Aorta (tissue), 5 donors: ENCODE results near the gene NFIX. TPM values are rescaled to one million over a fixed set of nuclear protein-coding genes. Genes with fewer than 3 reads are reported as not detected.
A peak's percentile ranks its signal among the peaks of the same experiment; 100 is the strongest.

Experiments
- ATAC-seq: fragments of 200-7000 bp; cut with Tn5 transposase; one replicate; pipeline ENCODE4 v1.9.1; 2022; ENCODE audit warnings: moderate library complexity; ENCODE audit not compliant: low FRiP score
- DNase-seq, 2 donors: peaks; one replicate each; pipeline ENCODE4 v3.0.0-alpha.2; 2020
- H3K27ac ChIP-seq, 2 donors: one replicate each; pipeline ENCODE4 v1.5.1; 2013; ENCODE audit warnings: low read length in 2 of 2, mild to moderate bottlenecking in 2 of 2, moderate library complexity in 2 of 2, control low read depth in 1 of 2, inconsistent platforms in 1 of 2, low read depth in 1 of 2
- H3K27me3 ChIP-seq, 2 donors: one replicate each; pipeline ENCODE4 v1.6.1; 2013; ENCODE audit warnings: control low read depth in 1 of 2, low read length in 1 of 2, mild to moderate bottlenecking in 1 of 2, moderate library complexity in 1 of 2; ENCODE audit not compliant: insufficient read depth in 2 of 2, control insufficient read depth in 1 of 2
- H3K36me3 ChIP-seq, 2 donors: one replicate each; pipeline ENCODE4 v1.6.1; 2013; ENCODE audit warnings: control low read depth in 1 of 2, low read length in 1 of 2, mild to moderate bottlenecking in 1 of 2; ENCODE audit not compliant: insufficient read depth in 2 of 2, control insufficient read depth in 1 of 2
- H3K4me1 ChIP-seq, 2 donors: one replicate each; pipeline ENCODE4 v1.6.1; 2013; ENCODE audit warnings: low read length in 2 of 2, control low read depth in 1 of 2, mild to moderate bottlenecking in 1 of 2, moderate library complexity in 1 of 2; ENCODE audit not compliant: insufficient read depth in 2 of 2, control insufficient read depth in 1 of 2
- H3K4me3 ChIP-seq, 2 donors: one replicate each; pipeline ENCODE4 v1.5.1; 2013; ENCODE audit warnings: low read length in 2 of 2, control low read depth in 1 of 2, mild to moderate bottlenecking in 1 of 2
- H3K9me3 ChIP-seq: one replicate; pipeline ENCODE4 v1.6.1; 2013; ENCODE audit warnings: mild to moderate bottlenecking, low read length; ENCODE audit not compliant: control insufficient read depth
- WGBS, 2 donors: extraction: QIAGEN DNeasy Blood & Tissue Kit; methylation state at CpG; one replicate each; pipeline ENCODE4 v1.1.7; 2013; 5-methylcytosine and 5-hydroxymethylcytosine counted together
- intact Hi-C, 2 donors: fragments of 100-400 bp; cut with DNase I; formaldehyde crosslinking; loops; one replicate each; pipeline versions ENCODE4 v1.14.2 to v1.15.0; 2022
- polyA plus RNA-seq, 2 donors: library from polyadenylated mRNA; stranded (reverse); fragments of 200-250 nt; gene quantifications; one replicate each; pipeline ENCODE4 v1.2.3, GENCODE V29; 2013
- total RNA-seq, 2 donors: library from RNA; stranded (reverse); fragmentation: NEBNext Ultra II Directional; extraction: Animal tissue kit (Norgen Biotek cat#: 25700); gene quantifications; one replicate each; pipeline ENCODE4 v1.2.1, GENCODE V29; 2021
- donor health status: healthy with polysubstance abuse.
- donor health status: Bipolar disorder and iron deficiency.
- donor health status: DM: no; HTN: no; CAD: no.
- donor health status: DM: no; HTN: no; CAD: no.
- donor health status: DM: yes; HTN: yes; CAD: no.

Gene NFIX
- total and polyA plus RNA-seq, 4 donors = 45.5 to 327 (median 117) TPM

DNA sequence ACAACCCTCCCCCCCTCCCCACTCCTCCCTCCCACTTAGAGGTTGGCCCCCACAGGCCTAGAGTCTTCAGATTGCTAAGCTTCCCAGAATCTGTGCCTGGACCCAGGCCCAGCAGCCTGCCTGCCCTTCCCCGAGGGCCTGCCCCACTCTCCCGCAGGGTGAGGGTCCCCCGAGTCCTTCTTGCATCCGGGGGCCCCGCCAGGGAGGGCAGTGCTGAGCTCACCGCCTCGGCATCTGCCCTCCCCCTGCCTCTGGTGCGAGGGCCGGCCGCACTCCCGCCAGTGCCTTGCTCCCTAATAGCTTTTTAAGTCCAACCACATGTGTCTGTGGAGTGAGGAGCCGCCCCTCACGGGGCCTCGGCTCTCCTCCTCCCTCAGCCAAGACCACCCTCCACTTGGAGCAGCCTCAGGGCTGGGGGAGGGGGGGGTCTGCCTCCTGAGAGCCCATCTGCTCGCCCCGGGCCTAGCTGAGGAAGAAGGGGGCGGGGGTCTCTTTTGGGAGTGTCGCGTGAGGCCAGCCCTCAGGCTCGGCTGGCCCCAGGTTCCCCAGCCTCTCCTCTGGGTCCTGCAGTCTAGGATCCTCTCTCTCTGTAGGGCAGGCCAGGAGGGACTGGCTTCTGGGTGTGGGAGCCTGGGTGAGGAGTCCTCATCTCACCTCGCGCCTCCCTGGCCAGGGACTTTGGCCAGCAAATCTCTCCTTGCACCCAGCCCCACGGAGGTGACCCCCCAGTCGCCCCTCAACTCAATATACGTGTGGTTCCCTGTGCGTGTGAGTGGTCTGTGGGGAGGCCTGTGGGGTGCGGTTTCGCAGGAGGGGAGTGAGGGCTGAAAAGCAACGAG lies 60.2 kb downstream of the NFIX start:
- intact Hi-C loops = loop anchor here in 1 of 2 donors (2.0 kb wide), 1 partner anchor 31 kb away; no protein-coding TSS in a partner anchor
- H3K27ac ChIP-seq = peak overlapping the region; percentile 83 to 88
- H3K9me3 ChIP-seq = no peaks in the 10 kb centered on the region
- H3K36me3 ChIP-seq = no peaks in the 10 kb centered on the region
- no peaks in the 10 kb centered on the region for H3K27me3 ChIP-seq
- no peak overlapping the region for H3K4me3 ChIP-seq
- ATAC-seq (peak; percentile 82), DNase-seq (peak; percentile 93 to 96)
- peaks cover 0 to 13% of the 10 kb centered on the region in 2 donors for H3K4me1 ChIP-seq
- WGBS, 2 donors = 4 to 6% methylated on average over 27 to 29 of the region's 29 CpGs

DNA sequence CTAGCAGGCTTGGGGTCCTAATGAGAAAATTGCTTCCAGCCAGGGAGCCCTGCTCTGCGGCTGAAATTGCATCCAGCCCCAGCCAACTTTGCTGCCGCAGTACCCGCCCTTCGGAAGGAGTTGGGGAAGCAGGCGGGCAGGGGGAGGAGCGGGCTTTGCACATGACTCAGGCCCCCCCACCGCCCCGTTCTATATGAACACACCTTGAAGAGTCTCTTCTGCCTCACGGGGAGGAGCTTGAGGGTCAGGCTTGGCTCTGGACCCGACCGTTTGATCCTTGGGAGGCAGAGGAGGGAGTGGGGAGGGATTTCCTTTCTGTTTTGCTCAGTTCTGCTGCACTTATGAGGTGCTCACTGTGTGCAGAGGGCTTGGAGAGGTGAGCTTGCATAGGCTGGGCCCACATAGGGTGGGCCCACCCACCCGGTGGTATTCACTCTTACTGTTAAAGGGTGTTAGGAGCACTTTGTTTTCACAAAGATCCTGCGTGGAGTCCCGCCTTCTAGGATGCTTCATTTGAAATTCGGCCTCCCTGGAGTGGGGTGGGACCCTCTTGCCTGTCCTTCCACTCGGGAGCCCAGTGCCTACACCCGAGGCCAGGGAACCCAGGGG lies 60.9 kb downstream of the NFIX start:
- DNase-seq (peak; percentile 83 to 86), ATAC-seq (no peak)
- no peaks in the 10 kb centered on the region for H3K27me3 ChIP-seq
- intact Hi-C loops = loop anchor here in 1 of 2 donors (2.0 kb wide), 1 partner anchor 31 kb away; no protein-coding TSS in a partner anchor
- H3K27ac ChIP-seq = peak overlapping the region; percentile 83 to 88
- H3K4me3 ChIP-seq = no peak overlapping the region
- peaks cover 0 to 10% of the 10 kb centered on the region in 2 donors for H3K4me1 ChIP-seq
- 8 to 10% methylated on average over 17 of the region's 17 CpGs for WGBS, 2 donors
- no peaks in the 10 kb centered on the region for H3K36me3 ChIP-seq
- H3K9me3 ChIP-seq = no peaks in the 10 kb centered on the region

DNA sequence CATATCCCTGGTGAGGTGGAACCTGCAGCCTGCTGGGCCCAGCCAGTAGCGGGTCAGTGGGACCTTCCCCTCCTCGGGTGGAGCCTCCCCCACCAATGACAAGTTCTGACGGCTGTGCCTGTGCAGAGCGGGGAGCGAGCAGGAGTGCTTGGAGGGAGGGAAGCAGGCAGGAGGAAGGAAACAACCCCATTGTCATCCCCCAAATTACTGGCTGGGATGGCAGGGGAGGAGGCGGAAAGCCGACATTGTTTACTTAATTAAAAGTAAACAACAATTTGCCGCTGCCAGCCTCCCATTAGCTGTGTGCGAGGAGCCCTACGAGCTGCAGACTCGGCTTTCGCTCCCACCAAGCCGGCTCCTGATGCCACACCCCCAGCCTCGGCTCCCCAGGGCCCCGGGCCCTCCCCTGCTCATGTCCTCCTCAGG lies 61.9 kb downstream of the NFIX start:
- intact Hi-C loops = loop anchor here in 1 of 2 donors (2.0 kb wide), 1 partner anchor 30 kb away; no protein-coding TSS in a partner anchor
- Histone ChIP-seq H3K4me1 (peaks cover 0 to 7% of the 10 kb centered on the region in 2 donors), H3K9me3 (no peaks in the 10 kb centered on the region), H3K4me3 (no peak overlapping the region), H3K27ac (peak overlapping the region; percentile 87 to 88), H3K36me3 (no peaks in the 10 kb centered on the region), H3K27me3 (no peaks in the 10 kb centered on the region)
- ATAC-seq (no peak), DNase-seq (no peak)
- WGBS, 2 donors = 7 to 8% methylated on average over 15 of the region's 15 CpGs

DNA sequence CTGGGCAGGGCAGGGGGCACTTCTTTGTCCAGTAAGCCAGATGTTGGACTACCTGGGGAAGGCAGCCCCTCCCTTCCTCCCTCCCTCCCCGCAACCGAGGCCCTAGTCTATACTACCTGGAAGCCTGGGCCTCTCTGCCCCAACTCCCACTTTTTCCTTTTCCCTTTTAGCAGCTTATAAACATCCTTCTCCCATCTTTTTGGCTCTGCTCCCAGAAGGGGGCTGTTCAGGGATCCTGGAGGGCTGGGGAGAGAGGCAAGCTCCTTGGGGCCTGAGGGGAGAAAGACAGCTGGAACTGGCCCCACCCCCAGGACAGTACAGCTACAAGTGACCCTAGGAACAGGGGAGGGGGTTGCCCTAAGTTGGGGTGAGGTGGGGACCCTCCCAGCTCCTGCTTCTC lies 62.5 kb downstream of the NFIX start:
- Histone ChIP-seq H3K27ac (peak overlapping the region; percentile 87 to 88), H3K4me3 (no peak overlapping the region), H3K27me3 (no peaks in the 10 kb centered on the region), H3K36me3 (no peaks in the 10 kb centered on the region), H3K4me1 (peaks cover 0 to 7% of the 10 kb centered on the region in 2 donors), H3K9me3 (no peaks in the 10 kb centered on the region)
- intact Hi-C loops = loop anchor here in 1 of 2 donors (2.0 kb wide), 1 partner anchor 29 kb away; no protein-coding TSS in a partner anchor
- WGBS, 2 donors = 36 to 41% methylated on average over 2 of the region's 2 CpGs
- ATAC-seq (no peak), DNase-seq (no peak)

DNA sequence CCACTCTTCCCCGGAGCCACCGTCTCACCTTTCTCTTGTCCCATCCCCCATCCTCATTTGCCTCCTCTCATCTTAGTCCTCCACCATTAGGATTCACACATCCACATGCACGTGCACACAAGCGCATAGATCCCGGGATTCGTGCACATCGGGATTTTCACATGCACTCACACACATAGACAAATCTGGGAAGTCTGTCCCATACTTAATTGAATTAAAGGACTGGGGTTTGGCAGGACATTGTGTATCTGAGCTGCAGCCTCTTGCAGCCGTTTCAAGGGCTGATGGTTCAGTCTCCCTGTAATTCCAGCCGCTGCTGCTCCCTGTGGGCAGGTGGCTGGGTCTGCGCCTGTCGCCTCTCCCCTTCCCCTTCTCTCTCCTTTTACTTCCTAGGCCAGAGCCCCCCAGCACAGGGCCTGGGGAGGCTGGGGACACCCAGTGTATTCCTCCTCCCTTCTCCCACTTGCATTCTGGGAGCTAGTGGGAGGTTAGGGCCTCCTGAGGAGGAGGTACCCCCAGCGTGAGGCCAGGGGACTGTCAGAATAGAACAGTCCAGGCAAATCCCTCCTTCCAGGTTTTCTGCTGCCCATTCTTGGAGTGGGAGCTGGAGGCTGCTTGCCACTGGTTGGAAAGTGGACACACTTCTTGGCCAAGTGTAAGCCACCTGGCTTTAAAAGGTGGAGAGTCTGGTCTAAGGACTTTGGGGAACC lies 63.8 kb downstream of the NFIX start:
- ATAC-seq = no peak
- DNase-seq = no peak
- Histone ChIP-seq H3K36me3 (no peaks in the 10 kb centered on the region), H3K27me3 (no peaks in the 10 kb centered on the region), H3K9me3 (no peaks in the 10 kb centered on the region), H3K4me3 (no peak overlapping the region), H3K27ac (peak overlapping the region in 1 of 2 donors; percentile 41), H3K4me1 (peaks cover 0 to 3% of the 10 kb centered on the region in 2 donors)
- WGBS, 2 donors = 39 to 40% methylated on average over 12 of the region's 12 CpGs
- intact Hi-C loops = no loop called here

DNA sequence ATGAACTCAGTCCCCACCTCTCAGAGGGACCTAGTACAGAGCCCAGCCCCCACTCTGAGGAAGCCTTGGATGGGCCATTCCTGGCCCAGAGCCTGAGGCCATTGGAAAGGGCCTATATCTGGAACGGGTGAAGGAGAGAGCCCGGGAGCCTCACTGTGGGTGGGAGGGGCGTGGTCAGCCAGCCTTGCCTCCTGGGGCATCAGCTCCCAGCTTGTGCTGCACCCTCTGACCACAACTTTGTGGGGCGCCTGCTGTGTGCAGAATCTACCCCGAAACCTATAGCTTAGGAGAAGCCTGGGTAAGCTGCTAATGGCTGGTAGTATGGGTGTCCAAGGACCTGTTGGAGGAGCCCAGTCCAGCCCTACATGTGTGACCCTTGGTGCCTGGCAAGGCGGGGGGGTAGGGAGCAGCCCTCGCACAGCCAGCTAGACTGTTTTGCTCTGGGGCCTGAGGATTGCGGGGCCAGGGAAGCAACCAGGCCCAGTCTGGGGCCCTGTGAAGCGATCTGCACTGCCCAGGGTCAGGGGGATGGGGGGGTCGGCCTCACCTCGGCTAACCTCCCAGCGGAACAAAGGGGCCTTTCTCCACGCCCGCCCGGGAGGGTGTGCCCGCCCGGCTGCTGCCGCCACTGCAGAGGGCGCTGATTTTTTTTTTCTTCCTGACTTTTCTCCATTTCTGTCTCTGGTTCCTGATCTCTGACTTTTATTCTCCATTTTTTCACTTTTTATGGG lies 65.1 kb downstream of the NFIX start:
- intact Hi-C loops = loop anchor here in 1 of 2 donors (2.0 to 5.0 kb wide), 3 partner anchors 28 to 63 kb away; partner anchors contain the start of gene NFIX
- no peaks in the 10 kb centered on the region for H3K36me3 ChIP-seq
- H3K4me1 ChIP-seq = peaks cover 2 to 5% of the 10 kb centered on the region in 2 donors
- H3K27ac ChIP-seq = peak overlapping the region in 1 of 2 donors; percentile 65
- no peaks in the 10 kb centered on the region for H3K27me3 ChIP-seq
- no peak overlapping the region for H3K4me3 ChIP-seq
- DNase-seq (peak; percentile 81 to 87), ATAC-seq (peak; percentile 1)
- WGBS, 2 donors = 6 to 9% methylated on average over 18 to 19 of the region's 19 CpGs
- H3K9me3 ChIP-seq = no peaks in the 10 kb centered on the region

DNA sequence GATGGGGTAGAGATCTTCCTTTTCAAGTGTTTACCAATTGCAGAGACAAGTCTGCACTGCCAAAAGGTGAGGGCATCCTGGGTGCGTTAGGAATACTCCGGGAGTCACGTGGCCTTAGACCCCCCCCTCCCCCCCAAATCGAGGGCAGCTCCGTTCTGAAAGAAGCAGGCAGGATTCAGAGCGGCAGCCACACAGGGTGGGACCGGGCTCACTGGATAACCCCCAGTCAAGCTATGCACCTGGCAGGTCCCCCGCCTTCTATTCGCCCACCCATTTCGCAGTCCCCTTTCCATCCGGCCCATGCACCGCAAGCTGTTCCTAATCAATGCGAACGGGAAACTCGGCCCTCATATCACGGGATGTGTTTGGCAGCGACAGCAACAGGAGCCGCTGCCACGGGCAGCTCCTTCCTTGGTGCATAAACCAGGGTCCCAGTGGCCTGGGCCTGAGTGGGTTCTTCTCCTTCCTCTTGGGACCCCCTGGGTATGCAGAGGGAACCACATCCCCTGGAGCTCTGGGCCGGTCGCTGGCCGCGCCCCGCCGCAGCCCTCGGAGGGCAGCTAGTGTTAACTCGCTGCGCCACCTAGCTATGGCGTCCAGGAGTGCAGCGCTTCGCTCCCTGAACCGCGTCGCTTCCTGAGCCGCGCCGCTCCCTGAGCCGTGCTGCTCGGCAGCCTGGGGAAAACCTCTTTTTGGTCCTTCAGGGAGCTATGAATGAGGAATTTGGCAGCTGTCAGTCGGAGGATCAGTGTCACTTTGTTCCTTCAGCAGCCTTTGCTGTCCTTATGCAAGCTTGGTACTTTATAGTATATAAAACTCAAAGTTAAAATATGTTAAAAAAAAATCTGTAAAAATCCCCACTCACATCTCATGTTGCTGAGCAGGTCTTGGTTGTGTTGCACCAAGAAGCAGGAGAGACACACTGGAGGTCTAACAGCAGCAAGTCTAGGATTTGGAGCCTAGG lies 66.0 kb downstream of the NFIX start:
- no peak overlapping the region for H3K4me3 ChIP-seq
- H3K27ac ChIP-seq = peak overlapping the region; percentile 33 to 74
- no peaks in the 10 kb centered on the region for H3K36me3 ChIP-seq
- H3K4me1 ChIP-seq = peaks cover 2 to 6% of the 10 kb centered on the region in 2 donors
- ATAC-seq (peak; percentile 90), DNase-seq (peak; percentile 92 to 97)
- intact Hi-C loops = loop anchor here in 1 of 2 donors (2.0 to 5.0 kb wide), 3 partner anchors 28 to 64 kb away; partner anchors contain the start of gene NFIX
- H3K9me3 ChIP-seq = no peaks in the 10 kb centered on the region
- H3K27me3 ChIP-seq = no peaks in the 10 kb centered on the region
- WGBS, 2 donors = 0 to 1% methylated on average over 40 of the region's 40 CpGs
